ENCODE measurements around the gene TLE1.

GRCh38 chr9:81608289-81608657, 81.1 kb downstream of the TLE1 start:
- no peak for TF ChIP-seq CTCF (IDR thresholded peaks at IDR 0.05)
- no peak for TF ChIP-seq POLR2A (IDR thresholded peaks at IDR 0.05)

Measured in Peyer's patch (tissue), 4 donors.